HG02870 (cell line): Measurements from ENCODE around the gene SLC39A3.

Experiments
- ATAC-seq: cut with Tn5 transposase; IDR thresholded peaks from one replicate; pipeline ENCODE4 v1.9.1; 2021; ENCODE audit warnings: mild to moderate bottlenecking, moderate library complexity; ENCODE audit not compliant: unreplicated experiment

SLC39A3 gene

DNA sequence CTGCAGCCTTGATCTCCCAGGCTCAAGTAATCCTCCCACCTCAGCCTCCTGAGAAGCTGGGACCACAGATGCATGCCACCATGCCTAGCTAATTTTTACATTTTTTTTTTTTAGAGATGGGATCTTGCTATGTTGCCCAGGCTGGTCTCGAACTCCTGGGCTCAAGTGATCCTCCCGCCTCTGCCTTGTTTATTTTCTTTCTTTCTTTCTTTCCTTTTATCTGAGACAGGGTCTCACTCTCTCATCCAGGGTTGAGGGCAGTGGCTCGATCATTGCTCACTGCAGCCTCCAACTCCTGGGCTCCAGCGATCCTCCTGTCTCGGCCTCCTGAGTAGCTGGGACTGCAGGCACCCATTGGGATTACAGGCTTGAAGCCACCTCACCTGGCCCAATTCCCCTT, 33.6 kb downstream of the SLC39A3 start:
- no peak for ATAC-seq

DNA sequence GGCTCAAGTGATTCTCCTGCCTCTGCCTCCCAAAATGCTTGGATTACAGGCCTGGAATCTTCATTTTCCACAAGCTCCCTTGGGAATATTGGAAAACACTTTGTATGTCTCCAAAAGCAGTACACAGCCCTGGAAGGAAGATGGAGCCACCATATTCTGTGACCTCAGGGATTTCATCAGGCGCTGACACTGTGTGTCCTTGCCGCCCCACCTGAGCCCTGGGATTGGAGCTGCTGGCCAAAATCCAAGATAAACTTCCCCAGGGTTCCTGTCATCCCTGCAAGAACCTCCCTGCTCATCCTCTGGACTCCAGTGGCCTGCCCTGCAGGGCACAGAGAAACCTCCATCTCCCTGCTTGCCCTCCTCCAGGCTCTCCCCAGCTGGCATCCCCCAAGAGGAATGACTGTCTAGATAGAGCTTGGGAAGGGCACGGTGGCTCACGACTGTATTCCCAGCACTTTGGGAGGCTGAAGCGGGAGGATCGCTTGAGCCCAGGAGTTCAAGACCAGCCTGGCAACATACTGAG, 36.1 kb downstream of the SLC39A3 start:
- ATAC-seq: no peak

DNA sequence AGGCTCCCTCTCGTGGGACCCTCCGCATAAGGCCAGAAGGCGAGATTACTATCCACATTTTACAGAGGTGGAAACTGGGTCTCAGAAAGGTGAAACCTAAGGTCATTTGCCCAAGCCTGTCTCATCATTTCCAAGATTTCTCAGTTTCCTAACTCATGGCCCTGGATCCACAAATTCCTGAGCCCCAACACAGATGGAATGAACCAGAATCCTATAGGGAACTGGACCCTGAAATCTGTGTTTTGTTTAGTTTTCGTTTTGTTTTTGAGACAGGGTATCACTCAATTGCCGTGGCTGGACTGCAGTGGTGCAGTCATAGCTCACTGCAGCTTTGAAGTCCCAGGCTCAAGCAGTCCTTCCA, 36.8 kb downstream of the SLC39A3 start:
- ATAC-seq: no peak

DNA sequence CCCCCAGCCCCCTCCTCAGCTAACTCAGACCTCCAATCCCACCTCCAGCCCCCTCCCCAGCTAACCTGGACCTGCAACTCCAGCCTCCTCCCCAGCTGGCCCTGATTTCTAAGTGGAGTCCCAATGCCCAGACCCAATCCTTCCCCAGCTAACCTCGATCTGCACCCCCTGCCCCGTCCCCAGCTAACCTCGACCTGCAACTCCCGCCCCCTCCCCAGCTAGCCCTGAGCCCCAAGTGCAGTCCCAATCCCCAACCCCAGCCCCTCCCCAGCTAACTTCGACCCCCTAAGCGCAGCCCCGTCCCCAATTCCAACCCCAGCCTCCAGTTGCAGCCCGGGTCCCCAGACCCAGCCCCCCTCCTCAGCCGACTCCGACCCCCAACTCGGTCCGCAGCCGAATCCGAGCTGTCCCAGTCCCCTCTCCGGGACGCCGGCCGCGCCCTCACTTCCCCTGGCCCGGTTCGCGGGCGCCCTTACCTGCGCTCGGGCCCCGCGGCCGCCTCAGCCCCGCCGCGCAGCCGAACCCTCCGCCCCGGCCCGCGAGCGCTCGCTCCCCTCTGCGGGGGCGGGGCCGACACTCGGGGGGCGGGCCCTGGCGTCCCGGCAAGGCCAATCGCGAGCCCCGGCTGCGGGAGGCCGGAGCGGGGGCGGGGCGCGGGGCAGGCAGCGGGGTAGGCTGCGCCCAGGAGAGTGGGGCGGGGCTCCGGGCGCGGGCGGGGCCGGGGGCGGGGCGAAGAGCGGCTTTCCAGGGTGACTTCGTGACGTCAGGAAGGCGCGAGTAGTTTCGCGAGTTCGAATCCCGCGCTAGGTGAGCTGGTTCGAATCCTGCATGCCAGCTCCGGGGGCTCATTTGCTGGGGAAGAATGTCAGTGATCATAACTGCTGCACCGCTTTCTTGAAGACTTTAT, 37.4 kb downstream of the SLC39A3 start, which contains the start of gene GNG7:
GNG7 (minus strand) TSS at position 525 of the 907 bp plus-strand sequence. CDS start 182,006 bp downstream, outside the sequence.
- ATAC-seq: no peak

DNA sequence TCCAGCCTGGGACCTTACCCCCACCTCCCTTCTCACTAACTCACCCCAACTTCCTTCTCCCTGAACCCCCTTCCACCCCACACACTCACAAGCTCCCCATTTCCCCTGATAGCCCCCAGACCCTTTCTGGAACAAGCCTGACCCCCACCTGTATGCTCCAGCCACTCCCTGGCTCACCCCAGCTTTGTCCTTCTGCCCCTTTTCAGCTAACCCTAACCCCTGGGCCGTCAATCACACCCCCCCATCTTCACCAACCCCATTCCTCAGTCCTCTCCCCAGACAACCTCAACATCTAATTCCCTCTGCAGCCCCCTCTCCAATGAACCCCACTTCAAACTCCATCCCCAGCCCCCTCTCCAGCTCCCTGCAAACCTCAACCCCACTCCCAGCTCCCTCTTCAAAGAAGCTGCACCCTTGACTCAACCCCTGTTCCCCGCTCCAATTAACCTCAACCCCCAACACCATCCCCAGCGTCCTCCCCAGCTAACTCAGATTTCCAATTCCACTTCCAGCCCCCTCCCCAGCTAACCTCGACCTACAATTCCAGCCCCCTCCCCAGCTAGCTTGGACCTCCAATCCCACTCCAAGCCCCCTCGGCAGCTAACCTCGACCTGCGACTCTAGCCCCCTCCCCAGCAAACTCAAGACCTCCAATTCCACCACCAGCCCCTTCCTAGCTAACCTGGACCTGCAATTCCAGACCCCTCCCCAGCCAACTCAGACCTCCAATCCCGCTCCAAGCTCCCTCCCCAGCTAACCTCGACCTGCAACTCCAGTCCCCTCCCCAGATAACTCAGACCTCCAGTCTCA, 38.3 kb downstream of the SLC39A3 start:
- no peak for ATAC-seq

DNA sequence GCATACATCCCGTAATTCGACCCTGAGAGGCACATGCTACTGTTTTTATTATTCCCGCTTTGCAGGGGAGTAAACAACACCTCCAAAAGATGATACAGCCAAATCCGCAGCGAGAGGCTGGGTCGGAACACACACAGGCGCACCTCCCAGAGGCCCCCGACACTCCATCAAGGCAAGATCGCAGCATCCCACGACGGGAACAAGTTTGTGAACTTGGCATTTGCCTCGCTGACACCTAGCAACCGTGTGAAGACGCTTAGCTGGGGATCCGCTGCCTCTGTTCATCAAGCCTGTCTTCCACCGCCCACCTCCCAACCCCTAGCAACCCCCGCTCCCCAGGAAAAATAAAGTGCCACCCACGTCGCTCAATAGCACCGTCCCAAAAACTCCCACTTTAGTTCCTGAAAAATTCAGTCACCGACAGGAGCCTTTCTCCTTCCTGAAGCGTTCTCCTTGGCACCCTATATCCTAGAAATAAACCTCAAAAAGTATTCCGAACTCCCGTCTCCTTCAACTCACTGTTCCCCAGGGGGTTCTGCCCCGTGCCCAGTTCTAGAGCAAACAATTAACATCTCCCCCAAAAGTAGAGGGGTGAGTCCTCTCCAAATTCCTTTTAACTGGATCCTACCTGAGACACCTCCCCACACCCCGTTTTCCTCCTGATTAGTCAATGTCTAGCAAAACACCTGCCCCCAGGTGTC, 39.0 kb downstream of the SLC39A3 start:
- no peak for ATAC-seq

DNA sequence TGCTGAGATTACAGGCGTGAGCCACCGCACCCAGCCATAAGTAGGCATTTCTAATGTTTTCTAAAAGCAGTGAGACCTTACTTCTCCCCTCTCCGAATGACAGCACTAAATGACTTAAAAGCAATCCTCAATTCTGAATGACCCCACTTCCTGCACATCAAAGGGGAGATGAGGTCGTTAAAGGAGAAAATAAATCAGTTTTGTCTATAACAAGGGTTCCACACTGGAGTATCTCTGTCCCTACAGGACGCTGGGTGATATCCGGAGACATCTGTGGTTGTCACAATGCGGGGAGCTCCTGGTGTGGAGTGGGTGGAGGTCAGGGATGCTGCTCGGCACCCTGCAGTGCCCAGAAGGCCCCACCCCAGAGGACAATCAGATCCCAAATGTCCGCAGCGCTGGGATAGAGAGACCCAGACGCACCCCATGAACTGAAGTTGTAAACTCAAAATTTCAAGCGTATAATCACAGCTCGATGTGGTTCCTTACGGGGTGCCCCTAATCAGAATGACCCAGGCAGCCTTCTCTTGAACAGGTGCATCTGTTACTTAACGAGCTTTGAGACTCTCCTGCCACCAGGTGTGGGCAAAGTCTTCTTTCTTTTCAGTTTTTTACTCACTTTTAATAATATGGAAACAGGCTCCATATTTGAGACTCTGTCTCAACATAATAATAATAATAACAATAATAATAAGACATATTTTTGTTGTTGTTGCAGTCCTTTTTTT, 40.2 kb downstream of the SLC39A3 start:
- no peak for ATAC-seq

DNA sequence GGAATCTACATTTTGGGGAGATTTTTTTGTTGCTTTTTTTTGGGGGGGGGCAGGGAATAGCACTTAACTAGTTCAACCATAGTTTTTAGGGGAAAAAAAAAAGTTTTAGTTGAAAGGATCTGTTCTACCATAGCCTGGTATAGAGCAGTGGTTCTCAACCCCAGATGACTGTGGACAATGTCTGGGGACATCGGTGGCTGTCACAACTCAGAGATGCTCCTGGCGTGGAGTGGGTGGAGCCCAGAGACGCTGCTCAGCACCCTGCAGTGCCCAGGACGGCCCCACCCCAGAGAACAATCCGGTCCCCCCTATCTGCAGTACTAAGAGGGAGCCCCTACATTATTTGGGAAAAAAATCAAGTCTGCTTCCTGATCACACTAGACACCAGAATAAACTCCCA, 45.6 kb downstream of the SLC39A3 start:
- ATAC-seq: no peak

DNA sequence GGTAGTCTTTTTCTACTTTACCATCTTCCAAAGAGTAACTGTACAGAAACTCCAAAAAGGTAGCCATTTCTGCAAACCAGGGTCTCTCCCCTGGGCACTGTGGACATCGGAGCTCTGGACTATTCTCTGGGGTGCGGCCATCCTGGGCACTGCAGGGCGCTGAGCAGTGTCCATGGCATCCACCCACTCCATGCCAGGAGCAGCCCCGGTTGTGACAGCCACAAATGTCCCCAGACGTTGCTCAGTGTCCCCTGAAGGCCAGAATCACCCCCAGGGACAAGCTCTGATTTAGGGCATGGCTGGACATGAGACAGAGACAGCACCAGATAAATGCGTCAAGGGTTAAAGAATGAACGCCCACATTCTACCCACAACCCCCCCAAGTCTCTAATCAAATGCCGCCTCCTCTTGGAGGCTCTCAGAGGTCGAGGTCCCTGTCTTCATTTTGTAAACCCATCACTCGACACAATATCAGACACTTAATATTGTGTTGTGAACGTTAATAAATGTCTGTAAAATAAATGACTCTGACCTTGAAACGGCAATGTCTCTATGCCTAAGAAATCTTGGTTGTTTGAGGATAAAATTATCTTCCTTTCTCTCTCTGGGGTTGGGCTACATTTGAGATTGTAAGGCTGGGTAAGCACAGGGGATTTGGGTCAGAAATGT, 46.2 kb downstream of the SLC39A3 start:
- no peak for ATAC-seq

DNA sequence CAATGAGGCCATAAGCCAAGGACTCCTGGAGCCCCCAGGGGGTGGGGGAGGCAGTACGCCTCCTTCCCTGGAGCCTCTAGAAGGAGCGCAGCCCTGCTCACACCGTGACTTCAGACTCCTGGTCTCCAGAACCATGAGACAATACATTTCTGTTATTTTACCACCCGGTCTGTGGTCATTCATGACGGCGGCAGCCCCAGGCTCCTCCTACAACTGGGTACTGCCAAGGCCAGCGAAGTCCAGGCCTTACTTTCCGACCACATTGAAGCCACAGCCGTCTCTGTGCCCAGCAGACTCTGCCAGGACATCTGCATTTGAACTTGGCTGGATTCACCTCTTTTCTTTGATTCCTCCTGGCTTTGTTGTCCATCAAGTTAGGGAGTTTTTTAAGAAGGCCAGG, 47.9 kb downstream of the SLC39A3 start:
- no peak for ATAC-seq

DNA sequence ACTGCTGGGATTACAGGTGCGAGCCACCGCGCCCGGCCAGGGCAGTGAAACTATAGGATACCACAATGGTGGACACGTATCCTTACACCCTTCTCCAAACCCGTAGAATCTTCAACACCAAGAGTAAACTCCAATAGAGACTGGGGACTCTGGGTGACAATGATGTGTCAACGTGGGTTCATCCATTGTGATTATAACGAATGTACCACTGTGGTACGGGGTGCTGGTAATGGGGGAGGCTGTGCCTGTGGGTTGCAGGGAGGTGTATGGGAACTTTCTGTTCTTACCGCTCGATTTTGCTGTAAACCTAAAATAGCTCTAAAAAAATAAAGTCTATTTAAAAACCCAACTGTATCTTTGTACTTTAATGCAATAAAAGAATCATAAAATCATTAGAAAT, 49.0 kb downstream of the SLC39A3 start:
- ATAC-seq: no peak

DNA sequence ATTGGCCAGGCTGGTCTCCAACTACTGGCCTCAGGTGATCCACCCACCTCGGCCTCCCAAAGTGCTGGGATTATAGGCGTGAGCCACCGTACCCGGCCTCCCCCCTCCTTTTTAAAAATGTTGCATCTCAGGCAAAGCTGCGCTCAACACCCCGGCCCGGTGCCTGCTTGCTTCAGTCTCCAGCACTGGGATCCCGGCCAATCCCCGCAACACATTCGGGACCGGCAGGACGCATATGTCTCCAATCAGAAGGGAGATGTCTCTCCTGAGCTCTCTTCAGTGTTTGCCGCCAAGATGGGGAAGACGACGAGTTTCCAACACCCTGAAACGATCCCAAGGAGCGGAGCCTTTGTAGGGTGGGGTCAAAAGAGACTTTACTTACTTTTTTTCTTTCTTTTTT, 53.5 kb downstream of the SLC39A3 start:
- no peak for ATAC-seq

DNA sequence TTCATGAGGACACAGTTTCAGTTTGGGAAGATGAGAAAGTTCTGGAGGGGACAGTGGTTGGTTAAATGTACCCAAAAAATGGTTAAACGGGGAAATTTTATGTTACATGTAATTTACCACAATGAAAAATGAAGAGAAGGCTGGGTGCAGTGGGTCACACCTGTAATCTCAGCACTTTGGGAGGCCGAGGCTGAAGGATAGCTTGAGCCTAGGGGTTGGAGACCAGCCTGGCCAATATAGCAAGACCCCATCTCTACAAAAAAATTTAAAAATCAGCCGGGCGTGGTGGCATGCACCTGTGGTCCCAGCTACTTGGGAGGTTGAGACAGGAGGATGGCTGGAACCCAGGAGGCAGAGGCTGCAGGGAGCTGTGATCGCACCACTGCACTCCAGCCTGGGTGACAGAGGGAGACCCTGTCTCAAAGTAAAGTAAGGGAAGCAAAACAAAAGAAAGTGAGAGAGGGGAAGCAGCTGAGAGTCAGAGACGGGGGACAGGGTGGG, 54.6 kb downstream of the SLC39A3 start:
- no peak for ATAC-seq

DNA sequence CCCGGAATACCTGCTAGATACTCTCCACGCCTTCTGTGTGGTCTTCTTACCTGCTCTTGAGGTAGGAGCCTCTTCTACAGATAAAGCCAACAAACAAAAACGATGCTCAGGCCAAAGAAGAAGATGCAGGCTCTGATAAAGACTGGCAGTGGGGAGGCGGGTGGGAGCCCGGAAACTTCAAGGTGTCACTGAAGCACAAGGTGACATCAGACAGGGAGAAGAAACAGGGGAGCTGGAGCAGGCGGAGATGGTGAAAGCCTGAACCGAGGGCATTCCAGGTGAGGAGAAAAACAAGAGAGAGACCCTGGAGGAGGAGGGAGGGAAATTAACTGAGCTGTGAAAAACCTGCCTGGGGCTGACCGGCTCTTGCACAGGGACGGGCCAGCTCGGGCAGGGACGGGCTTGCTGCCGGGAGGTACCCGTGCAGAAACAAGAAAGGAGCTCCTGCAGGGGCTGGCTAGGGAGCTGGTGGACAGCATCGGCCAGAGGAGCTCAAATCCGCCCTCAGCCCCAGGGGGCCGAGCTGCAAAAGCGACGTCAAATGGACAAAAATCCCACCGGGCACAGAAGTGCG, 56.3 kb downstream of the SLC39A3 start:
- no peak for ATAC-seq
